NK-92 treated with Interleukin-12 subunit alpha and Interleukin-12 subunit beta, amount 100 ng/mL, for 24 hours (cell line): ENCODE measurements around the gene BTF3L4.
"Not testable (repeated sequence)": the region's sequence is repeated elsewhere in the genome, so short reads cannot be mapped to it uniquely, and the experiment has no call there.

ENCODE experiments used
- DNase-seq: peaks from one replicate; lab custom pipeline; 2025; lab: John Stamatoyannopoulos, UW

Gene BTF3L4

DNA sequence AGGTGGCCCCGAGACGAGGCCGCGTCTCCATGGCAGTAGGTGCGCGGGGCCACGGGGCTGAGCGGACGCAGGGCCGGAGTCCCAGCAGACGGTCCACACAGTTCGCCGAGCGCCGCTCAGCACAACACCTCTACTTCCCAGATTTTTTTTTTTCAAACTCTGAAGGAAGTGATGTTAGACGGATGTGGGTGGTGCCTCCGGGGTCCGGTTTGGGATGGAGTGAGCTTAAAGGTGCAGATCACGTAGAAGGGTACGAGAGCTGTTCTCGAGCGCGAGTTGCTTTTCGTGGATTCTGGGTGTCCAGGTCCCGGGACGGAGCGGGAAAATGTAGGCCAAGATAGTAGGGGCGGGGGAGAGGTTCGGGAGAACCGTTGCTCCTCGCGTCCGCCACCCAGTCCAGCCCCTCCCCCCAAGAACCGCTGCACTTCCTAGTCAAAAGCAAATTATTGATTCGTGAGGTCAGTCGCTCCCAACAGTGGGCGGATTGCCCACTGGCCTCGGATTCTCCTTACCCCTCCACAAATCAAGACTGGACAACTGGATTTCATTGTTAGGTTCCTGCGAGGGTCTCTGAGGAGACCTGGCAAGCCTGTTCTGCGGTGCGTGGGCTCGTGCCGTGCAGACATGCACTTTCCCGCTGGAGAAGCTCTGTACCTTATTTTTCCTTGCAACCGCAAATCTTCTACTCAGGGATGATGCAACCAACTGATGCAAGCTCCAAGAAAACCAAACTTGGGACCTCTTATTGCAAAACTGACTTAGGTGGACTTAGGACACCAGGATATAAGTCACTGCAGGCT lies 829 bp upstream of the BTF3L4 start, which contains the start of gene TXNDC12:
TSS of gene TXNDC12 (minus strand) at position 126 of the 800 bp plus-strand sequence. CDS start at position 31, 95 bp downstream.
- peak; percentile 67 for DNase-seq

DNA sequence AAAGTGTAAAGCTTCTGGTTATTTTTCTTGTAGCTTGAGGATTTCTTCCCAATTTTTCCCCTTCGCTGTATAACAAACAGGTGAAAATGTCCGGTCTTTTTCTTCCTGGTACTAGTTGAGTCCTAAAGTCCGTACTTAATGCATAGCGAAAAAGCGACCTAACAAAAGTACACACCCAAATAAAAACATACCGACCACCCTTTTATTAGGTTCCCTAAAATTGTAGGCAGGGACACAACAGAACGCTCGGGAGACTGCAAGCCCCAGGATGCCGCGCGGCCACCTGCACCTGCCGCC lies 281 bp upstream of the BTF3L4 start:
- no peak for DNase-seq

DNA sequence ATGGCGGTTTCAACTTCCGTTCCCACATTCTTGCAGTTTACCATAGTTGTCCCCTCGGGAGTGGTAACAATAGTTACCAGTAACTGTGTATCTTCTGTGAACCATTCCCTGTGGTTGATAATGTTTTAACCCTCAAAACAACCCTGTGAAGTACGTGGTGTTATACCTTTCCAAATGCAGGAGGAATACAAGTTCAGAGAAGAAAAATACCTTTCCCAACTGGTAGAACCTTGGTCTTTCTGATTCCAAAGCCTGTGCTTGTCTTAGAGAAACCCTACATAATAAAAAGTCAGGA lies 789 bp downstream of the BTF3L4 start:
- DNase-seq = no peak

GRCh38 chr1:52057255-52057654 lies 1.2 kb downstream of the BTF3L4 start:
- no peak for DNase-seq

- DNase-seq = no peak
Measured at GRCh38 chr1:52057876-52058415, 1.9 kb downstream of the BTF3L4 start.

DNA sequence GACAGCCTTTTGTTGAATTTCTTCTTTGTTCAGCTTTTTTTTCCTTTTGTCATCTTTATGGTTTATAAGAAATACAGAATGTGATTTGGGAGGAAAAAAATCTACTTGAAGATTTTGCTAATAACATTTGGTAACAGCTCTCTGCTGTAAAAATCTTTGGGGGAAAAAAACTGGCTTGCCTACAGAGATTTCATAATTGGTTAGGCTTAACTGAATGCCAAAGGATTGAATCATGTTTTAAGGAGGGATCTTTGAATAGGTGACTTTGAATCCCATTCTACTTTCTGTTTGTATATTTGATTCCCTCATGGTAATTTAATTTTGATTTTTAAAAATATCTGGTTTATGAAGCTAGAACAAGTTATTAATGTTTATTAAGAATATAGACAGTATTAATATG lies 3.2 kb downstream of the BTF3L4 start:
- no peak for DNase-seq

DNA sequence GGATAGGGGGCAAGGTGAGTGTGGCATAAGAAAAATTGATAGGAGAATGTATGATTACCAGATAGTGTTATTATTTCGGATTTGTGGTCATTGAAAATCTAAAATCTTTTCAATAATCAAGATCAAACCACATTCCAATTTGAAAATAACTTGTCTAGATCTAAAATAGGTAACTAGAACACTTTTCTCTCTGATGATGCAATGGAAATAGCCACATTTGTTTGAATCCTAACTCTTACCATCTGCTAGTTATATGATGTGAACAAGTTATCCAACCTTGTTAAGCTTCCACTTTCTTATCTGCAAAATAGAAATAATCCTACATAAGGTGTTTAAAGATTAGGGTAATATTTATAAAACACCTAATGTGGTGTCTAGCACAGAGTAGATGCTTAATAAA lies 3.8 kb downstream of the BTF3L4 start:
- DNase-seq = no peak

DNA sequence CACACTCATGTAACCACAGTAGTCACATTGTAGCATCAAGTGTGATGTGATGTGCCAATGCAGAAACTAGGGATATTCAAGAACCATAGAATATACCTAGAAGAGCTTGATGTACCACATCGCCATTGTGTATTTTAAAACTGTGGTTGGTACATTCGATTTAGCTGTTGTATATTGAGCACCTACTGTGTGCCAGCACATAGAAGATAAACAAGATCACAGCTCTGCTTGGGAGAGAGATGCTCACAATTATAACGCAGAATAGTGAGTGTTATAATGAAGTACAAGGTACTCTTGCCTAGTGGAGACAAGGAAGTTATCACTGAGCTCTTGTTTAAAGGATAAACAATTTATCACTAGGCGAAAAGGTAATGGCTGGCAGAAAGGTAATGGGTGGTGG lies 4.7 kb downstream of the BTF3L4 start:
- no peak for DNase-seq

GRCh38 chr1:52063192-52063591 lies 7.1 kb downstream of the BTF3L4 start:
- DNase-seq = no peak

DNA sequence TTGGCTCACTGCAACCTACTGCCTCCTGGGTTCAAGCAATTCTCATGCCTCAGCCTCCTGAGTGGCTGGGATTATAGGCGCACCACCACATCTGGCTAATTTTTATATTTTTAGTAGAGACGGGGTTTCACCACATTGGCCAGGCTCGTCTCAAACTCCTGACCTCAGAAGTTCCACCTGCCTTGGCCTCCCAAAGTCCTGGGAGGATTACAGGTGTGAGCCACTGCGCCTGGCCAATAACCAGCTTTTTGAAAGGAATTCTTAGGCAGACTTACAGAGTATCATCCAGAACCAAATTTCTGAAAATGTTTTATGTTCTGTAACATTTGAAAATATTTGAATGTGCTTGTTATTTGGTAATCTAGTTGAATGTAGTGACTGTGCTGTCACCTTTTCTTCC lies 14.6 kb downstream of the BTF3L4 start:
- DNase-seq = no peak

DNA sequence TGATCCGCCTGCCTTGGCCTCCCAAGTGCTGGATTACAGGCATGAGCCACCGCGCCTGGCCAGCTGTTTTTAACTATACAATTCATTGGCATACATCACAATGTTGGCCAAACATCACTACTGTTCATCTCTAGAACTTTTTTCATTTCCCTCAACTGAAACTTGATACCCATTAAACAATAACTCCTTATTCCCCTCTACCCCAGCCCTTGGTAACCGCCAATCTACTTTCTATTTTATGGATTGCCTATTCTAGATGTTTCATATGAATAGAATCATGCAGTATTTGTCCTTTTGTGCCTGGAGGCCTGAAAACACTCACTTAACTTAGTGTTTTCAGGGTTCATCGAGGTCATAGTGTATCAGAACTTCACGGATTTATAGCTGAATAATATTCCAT lies 16.2 kb downstream of the BTF3L4 start:
- no peak for DNase-seq

- DNase-seq = not testable (repeated sequence)
Measured at GRCh38 chr1:52077277-52077676, 21.2 kb downstream of the BTF3L4 start.

GRCh38 chr1:52080014-52080415 lies 23.9 kb downstream of the BTF3L4 start:
- DNase-seq = no peak

- not testable (repeated sequence) for DNase-seq
Measured at GRCh38 chr1:52087892-52088291, 31.8 kb downstream of the BTF3L4 start.

- not testable (repeated sequence) for DNase-seq
Measured at GRCh38 chr1:52094300-52094699, 38.2 kb downstream of the BTF3L4 start.

DNA sequence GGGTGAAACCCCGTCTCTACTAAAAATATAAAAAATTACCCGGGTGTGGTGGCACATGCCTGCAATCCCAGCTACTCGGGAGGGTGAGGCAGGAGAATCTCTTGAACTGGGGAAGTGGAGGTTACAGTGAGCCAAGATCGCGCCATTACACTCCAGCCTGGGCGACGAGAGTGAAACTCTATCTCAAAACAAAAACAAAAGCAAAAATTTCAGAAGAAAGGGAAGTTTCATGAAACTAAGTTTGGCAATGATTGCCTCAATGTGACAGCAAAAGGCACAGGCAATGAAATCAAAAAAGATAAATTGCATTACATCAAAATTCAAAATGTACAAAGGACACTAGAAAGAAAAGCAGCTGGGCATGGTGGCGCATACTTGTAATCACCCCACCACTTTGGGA lies 40.1 kb downstream of the BTF3L4 start:
- DNase-seq = no peak

- no peak for DNase-seq
Measured at GRCh38 chr1:52098139-52098871, 42.2 kb downstream of the BTF3L4 start.

- no peak for DNase-seq
Measured at GRCh38 chr1:52102336-52103013, 46.4 kb downstream of the BTF3L4 start.

GRCh38 chr1:52111492-52111891 lies 55.4 kb downstream of the BTF3L4 start:
- DNase-seq = no peak

GRCh38 chr1:52112489-52112888 lies 56.4 kb downstream of the BTF3L4 start:
- DNase-seq = no peak

GRCh38 chr1:52119301-52120079 lies 63.4 kb downstream of the BTF3L4 start:
- DNase-seq = no peak

DNA sequence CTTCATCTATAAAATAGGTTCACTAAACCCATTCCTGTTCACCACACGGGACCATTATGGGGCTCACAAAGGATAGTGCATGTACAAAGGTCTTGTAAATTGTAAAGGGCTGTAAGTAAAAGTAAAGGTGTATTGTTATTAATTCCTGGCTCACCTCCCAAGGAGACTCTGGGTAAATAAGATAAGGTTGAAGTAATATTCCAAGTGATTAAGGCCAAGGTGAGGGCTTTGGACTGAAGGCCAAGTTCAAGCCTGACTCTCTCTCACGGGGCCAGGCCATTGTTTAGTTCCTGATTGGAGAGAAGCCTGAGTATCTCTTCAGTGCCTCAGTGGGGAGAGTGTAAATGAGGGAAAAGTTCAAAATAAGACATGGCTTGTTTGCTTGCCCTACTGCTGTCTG lies 66.3 kb downstream of the BTF3L4 start:
- no peak for DNase-seq
